H1 (cell line): ENCODE data around the gene GPS2. TPM values are rescaled to one million over a fixed set of nuclear protein-coding genes. Genes with fewer than 3 reads are reported as not detected.

Source experiments
- CTCF ChIA-PET: fragments of 300-600 bp; sonication (Branson Sonifier 250); formaldehyde crosslinking; loops from one replicate; lab custom pipeline; 2021; ENCODE audit not compliant: partially characterized antibody; lab: Charles Lee
- POLR2A ChIA-PET: fragments of 300-600 bp; sonication (Branson Sonifier 250); formaldehyde crosslinking; loops from one replicate; lab custom pipeline; 2021; ENCODE audit warnings: inconsistent platforms; ENCODE audit not compliant: partially characterized antibody; lab: Charles Lee
- DNase-seq, 2 experiments: peaks; one replicate each; pipeline versions ENCODE4 v3.0.0 to v3.0.0-alpha.2; 2010 to 2022; ENCODE audit warnings: low spot score in 2 of 2, low read depth in 1 of 2, mixed read lengths in 1 of 2
- FAIRE-seq: peaks from 2 replicates; lab custom pipeline; 2011; peaks lifted over from hg19 to GRCh38; lab: Jason Lieb, UNC
- H2AFZ ChIP-seq: 2 replicates; pipeline ENCODE4 v1.8.1; 2012; ENCODE audit warnings: low read length, inconsistent platforms
- H2AK5ac ChIP-seq: 2 replicates; pipeline ENCODE4 v1.6.1; 2013; ENCODE audit warnings: low read depth, low read length
- H2BK120ac ChIP-seq: replicated peaks from 2 replicates; pipeline ENCODE3; 2013; ENCODE audit warnings: low read depth, low read length, inconsistent platforms
- H2BK12ac ChIP-seq: 2 replicates; pipeline ENCODE4 v1.6.1; 2013; ENCODE audit warnings: low read depth, low read length
- H2BK15ac ChIP-seq: 2 replicates; pipeline ENCODE4 v1.6.1; 2013; ENCODE audit warnings: low read length
- H2BK20ac ChIP-seq: 2 replicates; pipeline ENCODE4 v1.6.1; 2013; ENCODE audit warnings: low read length
- H2BK5ac ChIP-seq: 2 replicates; pipeline ENCODE4 v1.6.1; 2013; ENCODE audit warnings: low read depth, low read length
- H3K14ac ChIP-seq: 2 replicates; pipeline ENCODE4 v1.6.1; 2013; ENCODE audit warnings: inconsistent platforms; ENCODE audit not compliant: insufficient read length
- H3K18ac ChIP-seq: 2 replicates; pipeline ENCODE4 v1.6.1; 2013; ENCODE audit warnings: low read length; ENCODE audit errors: extremely low read depth
- H3K23ac ChIP-seq: 2 replicates; pipeline ENCODE4 v1.6.1; 2013; ENCODE audit warnings: inconsistent platforms; ENCODE audit not compliant: insufficient read length
- H3K23me2 ChIP-seq: 2 replicates; pipeline ENCODE4 v1.6.1; 2013; ENCODE audit warnings: low read depth, low read length
- H3K27ac ChIP-seq: 2 replicates; pipeline ENCODE4 v1.6.1; 2011; ENCODE audit warnings: low read depth, low read length, inconsistent platforms
- H3K27me3 ChIP-seq, 4 experiments: replicated peaks in 1 of 4; 1 replicate in 1 of 4; 2 replicates in 3 of 4; pipeline versions ENCODE4 v1.6.1 to v1.8.1; 2011 to 2013; ENCODE audit warnings: low read length in 3 of 4, mild to moderate bottlenecking in 3 of 4, inconsistent platforms in 2 of 4, mixed read lengths in 2 of 4, moderate library complexity in 1 of 4; ENCODE audit not compliant: control insufficient read depth in 3 of 4, insufficient read depth in 3 of 4; ENCODE audit errors: extremely low read depth in 1 of 4
- H3K36me3 ChIP-seq, 4 experiments: 2 replicates each; pipeline versions ENCODE4 v1.6.1 to v1.8.1; 2011 to 2013; ENCODE audit warnings: mild to moderate bottlenecking in 4 of 4, low read length in 3 of 4, moderate library complexity in 2 of 4, control low read depth in 1 of 4, inconsistent platforms in 1 of 4; ENCODE audit not compliant: insufficient read depth in 4 of 4, control insufficient read depth in 2 of 4
- H3K4ac ChIP-seq: replicated peaks from 2 replicates; pipeline ENCODE3; 2013; ENCODE audit warnings: low read length, low read depth, mixed read lengths, inconsistent platforms; ENCODE audit not compliant: insufficient read length
- H3K4me1 ChIP-seq, 4 experiments: replicated peaks in 1 of 4; 1 replicate in 1 of 4; 2 replicates in 3 of 4; pipeline versions ENCODE4 v1.6.1 to v1.8.1; 2011 to 2013; ENCODE audit warnings: low read length in 3 of 4, inconsistent platforms in 2 of 4, mixed read lengths in 1 of 4; ENCODE audit not compliant: insufficient read depth in 4 of 4, control insufficient read depth in 3 of 4
- H3K4me2 ChIP-seq, 2 experiments: 2 replicates each; pipeline versions ENCODE4 v1.6.1 to v1.8.1; 2011 to 2013; ENCODE audit warnings: low read depth in 2 of 2, low read length in 2 of 2, control low read depth in 1 of 2, inconsistent platforms in 1 of 2, mild to moderate bottlenecking in 1 of 2; ENCODE audit not compliant: insufficient read depth in 1 of 2
- H3K4me3 ChIP-seq, 4 experiments: fragments of 200-600, 300-600 bp in 1 of 4; sonication (generic), shearing (Covaris generic), sonication (Bioruptor Twin) in 1 of 4; 2 replicates each; pipeline versions ENCODE4 v1.5.1 to v1.8.1; 2011 to 2016; ENCODE audit warnings: low read length in 4 of 4, low read depth in 3 of 4, control low read depth in 2 of 4, inconsistent platforms in 2 of 4, mild to moderate bottlenecking in 2 of 4, mixed read lengths in 1 of 4, moderate library complexity in 1 of 4; ENCODE audit not compliant: insufficient read depth in 2 of 4; ENCODE audit errors: extremely low read depth in 1 of 4
- H3K56ac ChIP-seq: replicated peaks from 2 replicates; pipeline ENCODE3; 2013; ENCODE audit warnings: low read depth, mild to moderate bottlenecking, mixed read lengths, low read length, inconsistent platforms; ENCODE audit not compliant: insufficient read length
- H3K79me1 ChIP-seq: 2 replicates; pipeline ENCODE4 v1.6.1; 2013; ENCODE audit warnings: low read depth, low read length, control low read depth
- H3K79me2 ChIP-seq, 2 experiments: 2 replicates each; pipeline versions ENCODE4 v1.6.1 to v1.8.1; 2012 to 2013; ENCODE audit warnings: low read length in 2 of 2, mild to moderate bottlenecking in 2 of 2, inconsistent platforms in 1 of 2; ENCODE audit not compliant: insufficient read depth in 2 of 2, control insufficient read depth in 1 of 2
- H3K9ac ChIP-seq, 4 experiments: replicated peaks in 1 of 4; 1 replicate in 1 of 4; 2 replicates in 3 of 4; pipeline versions ENCODE4 v1.6.1 to v1.8.1; 2011 to 2013; ENCODE audit warnings: low read depth in 3 of 4, low read length in 3 of 4, control low read depth in 2 of 4, mild to moderate bottlenecking in 2 of 4, moderate library complexity in 2 of 4, inconsistent platforms in 1 of 4; ENCODE audit errors: extremely low read depth in 1 of 4
- H3K9me3 ChIP-seq, 2 experiments: 2 replicates each; pipeline versions ENCODE4 v1.6.1 to v1.8.1; 2012 to 2013; ENCODE audit warnings: mild to moderate bottlenecking in 2 of 2, moderate library complexity in 2 of 2, control low read depth in 1 of 2, inconsistent platforms in 1 of 2, low read depth in 1 of 2, low read length in 1 of 2, mixed read lengths in 1 of 2; ENCODE audit not compliant: insufficient read depth in 2 of 2
- H4K20me1 ChIP-seq, 2 experiments: replicated peaks in 1 of 2; 2 replicates each; pipeline versions ENCODE3 to v1.8.1; 2011 to 2013; ENCODE audit warnings: inconsistent platforms in 2 of 2, low read length in 2 of 2, mild to moderate bottlenecking in 1 of 2; ENCODE audit not compliant: insufficient read depth in 2 of 2, control insufficient read depth in 1 of 2
- H4K5ac ChIP-seq: 2 replicates; pipeline ENCODE4 v1.6.1; 2013; ENCODE audit warnings: low read length, low read depth, mixed read lengths, inconsistent platforms; ENCODE audit not compliant: insufficient read length
- H4K8ac ChIP-seq: 2 replicates; pipeline ENCODE4 v1.8.0; 2013; ENCODE audit warnings: mild to moderate bottlenecking, moderate library complexity, low read length, inconsistent platforms; ENCODE audit not compliant: insufficient read depth; ENCODE audit errors: extremely low read depth
- H4K91ac ChIP-seq: replicated peaks from 2 replicates; pipeline ENCODE3; 2013; ENCODE audit warnings: low read length, mixed read lengths, inconsistent platforms; ENCODE audit not compliant: insufficient read length
- ASH2L ChIP-seq: fragments of 200-600, 300-600 bp; sonication (generic); IDR thresholded peaks from one replicate; pipeline ENCODE4 v1.7.1; 2017; ENCODE audit warnings: low read length
- CBX5 ChIP-seq: fragments of 300-800, 300-1000 bp; sonication (generic); IDR thresholded peaks from 2 replicates; pipeline ENCODE4 v1.7.1; 2016; ENCODE audit warnings: antibody characterized with exemption, low read length, low read depth
- CBX8 ChIP-seq: fragments of 300-800, 300-1000 bp; sonication (generic); IDR thresholded peaks from 2 replicates; pipeline ENCODE4 v1.7.1; 2016; ENCODE audit warnings: low read depth, low read length, borderline replicate concordance
- CEBPB ChIP-seq: IDR thresholded peaks from 2 replicates; pipeline ENCODE4 v1.6.1; 2012; ENCODE audit warnings: low read depth, low read length
- EGR1 ChIP-seq: IDR thresholded peaks from 2 replicates; pipeline ENCODE4 v1.6.1; 2011; ENCODE audit warnings: low read depth, low read length, borderline replicate concordance
- GABPA ChIP-seq: IDR thresholded peaks from 2 replicates; pipeline ENCODE4 v1.6.1; 2011; ENCODE audit warnings: mild to moderate bottlenecking, low read length, moderate library complexity, borderline replicate concordance; ENCODE audit not compliant: insufficient read depth
- KDM1A ChIP-seq: fragments of 200-600, 300-600 bp; sonication (generic); IDR thresholded peaks from 2 replicates; pipeline ENCODE4 v1.7.1; 2016; ENCODE audit warnings: mild to moderate bottlenecking, low read length, borderline replicate concordance
- RAD21 ChIP-seq, 2 experiments: IDR thresholded peaks in 1 of 2; conservative IDR thresholded peaks in 1 of 2; 2 replicates each; pipeline ENCODE4 v1.6.1; 2011; ENCODE audit warnings: low read depth in 2 of 2, low read length in 2 of 2, improper control_type of control experiment in 1 of 2, inconsistent platforms in 1 of 2, mild to moderate bottlenecking in 1 of 2, moderate library complexity in 1 of 2
- SIRT6 ChIP-seq: IDR thresholded peaks from one replicate; pipeline ENCODE4 v1.7.1; 2012; ENCODE audit warnings: low read length, inconsistent platforms
- SIX5 ChIP-seq: IDR thresholded peaks from 2 replicates; pipeline ENCODE4 v1.6.1; 2011; ENCODE audit warnings: mild to moderate bottlenecking, low read depth, low read length
- SRF ChIP-seq: IDR thresholded peaks from 2 replicates; pipeline ENCODE4 v1.6.1; 2011; ENCODE audit warnings: mild to moderate bottlenecking, low read depth, low read length, moderate library complexity
- WGBS, 2 experiments: shearing (Covaris generic) in 1 of 2; methylation state at CpG; one replicate each; pipeline versions ENCODE4 v1.1.6 to v1.1.7; 2013 to 2015; ENCODE audit warnings: low lambda C conversion rate in 2 of 2, mixed read lengths in 2 of 2, inconsistent platforms in 1 of 2, low coverage in 1 of 2, missing lambda C conversion rate in 1 of 2; ENCODE audit not compliant: insufficient replicate concordance in 2 of 2, insufficient coverage in 1 of 2, insufficient read length in 1 of 2; ENCODE audit errors: extremely low coverage in 1 of 2, missing lambda C conversion rate in 1 of 2; 5-methylcytosine and 5-hydroxymethylcytosine counted together
- polyA plus RNA-seq, 7 experiments: library from polyadenylated mRNA; depleted of rRNA in 3 of 7; stranded (reverse) in 5 of 7; unstranded in 2 of 7; fragments of >200 nt in 5 of 7; fragments of 200-250 nt in 2 of 7; gene quantifications; 1 replicate in 5 of 7; 2 replicates in 1 of 7; 4 replicates in 1 of 7; pipeline versions ENCODE4 v1.2.1 to v1.2.3, GENCODE V29; 2011 to 2013; ENCODE audit warnings: missing spikeins in 2 of 7, mixed read lengths in 2 of 7
- total RNA-seq: library from RNA; stranded (reverse); fragmentation: NEBNext Ultra II Directional; extraction: Animal tissue kit (Norgen Biotek cat#: 25700); gene quantifications from 2 replicates; pipeline ENCODE4 v1.2.1, GENCODE V29; 2021
- TF ChIP-seq, protein P1 (sequence below): IDR thresholded peaks from 2 replicates; pipeline ENCODE4 v1.6.1; 2012; ENCODE audit warnings: inconsistent platforms

The GPS2 gene
- total and polyA plus RNA-seq, 2 of the 8 experiments (the other 6 are each of a cell fraction or from before 2014, with no cell fraction given) = 67.0 to 152 TPM

- no peak overlapping the region for H3K18ac ChIP-seq
- H2BK120ac ChIP-seq = no peak overlapping the region
- no peak overlapping the region for H3K14ac ChIP-seq
- peaks cover 2% of the 10 kb centered on the region; the same call in 1 of the 2 replicates for H3K79me1 ChIP-seq
- peaks cover 0 to 10% (median under 1%) of the 10 kb centered on the region in 4 experiments; a peak in 2 of 7 replicates for H3K4me1 ChIP-seq
- no peak overlapping the region for H4K8ac ChIP-seq
- peaks cover 8% of the 10 kb centered on the region for H3K23me2 ChIP-seq
- FAIRE-seq = no peak
- H3K4ac ChIP-seq = no peak overlapping the region
- WGBS, 2 experiments = 93% methylated on average over 17 of the region's 19 CpGs; no CpG with 5 or more reads in 1 of the 2 experiments
- no peak overlapping the region for H2AFZ ChIP-seq
- peaks cover 0 to 14% of the 10 kb centered on the region in 2 experiments; a peak in 2 of 4 replicates for H3K79me2 ChIP-seq
- no peak overlapping the region for H3K27ac ChIP-seq
- H2BK15ac ChIP-seq = no peak overlapping the region
- ChIA-PET POLR2A (interaction anchor here (1.1 to 13.4 kb wide), 6 partner anchors 10 to 85 kb away, joined by 3 to 223 read pairs (median 6); partner anchors contain the start of genes ACAP1 and GPS2), CTCF (interaction anchor here (0.6 to 9.3 kb wide), 13 partner anchors 9 to 1960 kb away, joined by 3 to 167 read pairs (median 5); partner anchors contain the start of genes ACAP1, GPS2, NLGN2 and TMEM95)
- H3K9me3 ChIP-seq = no peaks in the 10 kb centered on the region
- peaks cover 26 to 45% (median 43%) of the 10 kb centered on the region in 4 experiments for H3K36me3 ChIP-seq
- H2BK20ac ChIP-seq = no peak overlapping the region
- H2BK12ac ChIP-seq = no peak overlapping the region
- H2BK5ac ChIP-seq = no peak overlapping the region
- no peak overlapping the region for H3K4me3 ChIP-seq
- no peak overlapping the region for H2AK5ac ChIP-seq
- H4K20me1 ChIP-seq = peaks cover 2 to 22% of the 10 kb centered on the region in 2 experiments
- H3K9ac ChIP-seq = no peak overlapping the region
- H3K23ac ChIP-seq = no peak overlapping the region
- H4K91ac ChIP-seq = no peak overlapping the region
- no peaks in the 10 kb centered on the region; a peak in 1 of 7 replicates for H3K27me3 ChIP-seq
- H3K56ac ChIP-seq = no peak overlapping the region
- H3K4me2 ChIP-seq = no peak overlapping the region
- DNase-seq = no peak
- H4K5ac ChIP-seq = no peak overlapping the region
- TF ChIP-seq SIRT6 = no peak
- no peak for TF ChIP-seq RAD21 (IDR thresholded peaks at IDR 0.05 in 1 of 2, conservative IDR thresholded peaks at IDR 0.05 in 1 of 2; ENCODE audit: low read depth in 2 of 2, low read length in 2 of 2)
- TF ChIP-seq SIX5 = no peak
- TF ChIP-seq KDM1A = no peak
- TF ChIP-seq ASH2L = no peak
- TF ChIP-seq EGR1 = no peak
- TF ChIP-seq CEBPB = no peak
- TF ChIP-seq, protein P1, sequence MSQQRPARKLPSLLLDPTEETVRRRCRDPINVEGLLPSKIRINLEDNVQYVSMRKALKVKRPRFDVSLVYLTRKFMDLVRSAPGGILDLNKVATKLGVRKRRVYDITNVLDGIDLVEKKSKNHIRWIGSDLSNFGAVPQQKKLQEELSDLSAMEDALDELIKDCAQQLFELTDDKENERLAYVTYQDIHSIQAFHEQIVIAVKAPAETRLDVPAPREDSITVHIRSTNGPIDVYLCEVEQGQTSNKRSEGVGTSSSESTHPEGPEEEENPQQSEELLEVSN = no peak
- TF ChIP-seq CBX8 = no peak
- TF ChIP-seq GABPA = no peak
- no peak for TF ChIP-seq CBX5
- TF ChIP-seq SRF = no peak
Observed at GRCh38 chr17:7325031-7325528, 9.9 kb upstream of the GPS2 start.
